GM12878 (cell line): ENCODE measurements around the gene TECR. TPM values are rescaled to one million over a fixed set of nuclear protein-coding genes. Genes with fewer than 3 reads are reported as not detected.

Experiments used
- ATAC-seq: fragments of 200-7000 bp; cut with Tn5 transposase; 3 replicates; pipeline ENCODE4 v1.9.1; 2020; ENCODE audit warnings: mild to moderate bottlenecking, moderate library complexity
- BruUV-seq: library from RNA; stranded (reverse); fragments of 400-500 nt; replicated peaks from 2 replicates; lab custom pipeline; 2021; lab: Mats Ljungman, UMichigan
- CTCF ChIA-PET: fragments of 300-600 bp; sonication (Branson Sonifier 250); formaldehyde crosslinking; extraction: SDS; loops from one replicate; lab custom pipeline; 2021; ENCODE audit warnings: inconsistent platforms; lab: Yijun Ruan, JAX
- POLR2A ChIA-PET: fragments of 350-600 bp; formaldehyde crosslinking; extraction: SDS; loops from one replicate; lab custom pipeline; 2021; ENCODE audit warnings: inconsistent platforms; lab: Charles Lee
- RAD21 ChIA-PET: fragments of 300-600 bp; sonication (Branson Sonifier 250); formaldehyde crosslinking; loops from one replicate; lab custom pipeline; 2023; ENCODE audit warnings: antibody characterized with exemption; ENCODE audit not compliant: unreplicated experiment; lab: Charles Lee
- SMC1A ChIA-PET: fragments of 300-600 bp; sonication (Branson Sonifier 250); formaldehyde crosslinking; loops from one replicate; lab custom pipeline; 2023; ENCODE audit not compliant: unreplicated experiment, uncharacterized antibody; lab: Charles Lee
- DNase-seq: peaks from one replicate; pipeline ENCODE4 v3.0.0-alpha.2; 2011; ENCODE audit warnings: low read depth, low spot score
- FAIRE-seq: peaks from 3 replicates; lab custom pipeline; 2011; peaks lifted over from hg19 to GRCh38; lab: Jason Lieb, UNC
- H2AFZ ChIP-seq: 2 replicates; pipeline ENCODE4 v1.6.0; 2011; ENCODE audit warnings: low read depth, low read length, control low read depth; ENCODE audit not compliant: control insufficient read depth
- H3K27ac ChIP-seq: 2 replicates; pipeline ENCODE4 v1.5.1; 2011; ENCODE audit warnings: control low read depth; ENCODE audit not compliant: control insufficient read depth, insufficient read depth
- H3K27me3 ChIP-seq, 2 experiments: replicated peaks in 1 of 2; 2 replicates each; pipeline versions ENCODE4 v1.6.0 to v1.6.1; 2011; ENCODE audit warnings: low read length in 1 of 2; ENCODE audit not compliant: control insufficient read depth in 2 of 2, insufficient read depth in 2 of 2
- H3K36me3 ChIP-seq, 2 experiments: 2 replicates each; pipeline ENCODE4 v1.5.1; 2011; ENCODE audit warnings: low read length in 1 of 2; ENCODE audit not compliant: control insufficient read depth in 2 of 2, insufficient read depth in 2 of 2
- H3K4me1 ChIP-seq: 2 replicates; pipeline ENCODE4 v1.6.1; 2011; ENCODE audit warnings: mild to moderate bottlenecking, low read length, moderate library complexity, mixed read lengths; ENCODE audit not compliant: control insufficient read depth, insufficient read depth
- H3K4me2 ChIP-seq: 2 replicates; pipeline ENCODE4 v1.6.0; 2011; ENCODE audit warnings: control low read depth; ENCODE audit not compliant: control insufficient read depth, insufficient read depth
- H3K4me3 ChIP-seq: fragments of 200-600 bp; sonication (generic); 2 replicates; pipeline ENCODE4 v1.5.1; 2016
- H3K79me2 ChIP-seq: 2 replicates; pipeline ENCODE4 v1.6.0; 2011; ENCODE audit warnings: low read length; ENCODE audit not compliant: control insufficient read depth, insufficient read depth
- H3K9ac ChIP-seq: 2 replicates; pipeline ENCODE4 v1.8.0; 2011; ENCODE audit warnings: low read length, control low read depth, mixed read lengths; ENCODE audit not compliant: control insufficient read depth, insufficient read depth
- H3K9me3 ChIP-seq: replicated peaks from 3 replicates; pipeline ENCODE4 v1.5.1; 2011; ENCODE audit warnings: mild to moderate bottlenecking, low read length; ENCODE audit not compliant: control insufficient read depth, insufficient read depth
- H4K20me1 ChIP-seq: 2 replicates; pipeline ENCODE4 v1.6.0; 2011; ENCODE audit not compliant: control insufficient read depth, insufficient read depth
- CBX3 ChIP-seq: fragments of 200-600 bp; sonication (generic); IDR thresholded peaks from 2 replicates; pipeline ENCODE4 v1.6.1; 2016; ENCODE audit warnings: low read depth, borderline replicate concordance
- E2F4 ChIP-seq: IDR thresholded peaks from 2 replicates; pipeline ENCODE4 v1.6.1; 2012; ENCODE audit warnings: low read depth, low read length, improper control_type of control experiment
- ETV6 ChIP-seq, 2 experiments: fragments of 450-650 bp in 1 of 2; IDR thresholded peaks in 1 of 2; conservative IDR thresholded peaks in 1 of 2; 2 replicates each; pipeline ENCODE4 v1.6.1; 2014; ENCODE audit warnings: antibody characterized with exemption in 1 of 2, borderline replicate concordance in 1 of 2, low read depth in 1 of 2, mild to moderate bottlenecking in 1 of 2, moderate library complexity in 1 of 2
- FOS ChIP-seq: IDR thresholded peaks from 3 replicates; pipeline ENCODE4 v1.6.1; 2011; ENCODE audit warnings: borderline replicate concordance; ENCODE audit not compliant: insufficient read length; ENCODE audit errors: extremely low read depth
- HCFC1 ChIP-seq: fragments of 150-350 bp; IDR thresholded peaks from 2 replicates; pipeline ENCODE4 v1.6.1; 2014; ENCODE audit warnings: low read length
- IKZF2 ChIP-seq, 2 experiments: fragments of 450-650 bp; IDR thresholded peaks; 2 replicates each; pipeline ENCODE4 v1.6.1; 2017; ENCODE audit warnings: mild to moderate bottlenecking in 2 of 2, moderate library complexity in 2 of 2
- IRF4 ChIP-seq: IDR thresholded peaks from 2 replicates; pipeline ENCODE4 v1.6.1; 2011; ENCODE audit warnings: low read depth, low read length
- IRF5 ChIP-seq: fragments of 450-650 bp; IDR thresholded peaks from 2 replicates; pipeline ENCODE4 v1.6.1; 2017; ENCODE audit warnings: borderline replicate concordance
- JUND ChIP-seq: IDR thresholded peaks from 2 replicates; pipeline ENCODE4 v1.6.1; 2012; ENCODE audit warnings: low read depth, mild to moderate bottlenecking, low read length, improper control_type of control experiment, moderate library complexity
- MYC ChIP-seq: IDR thresholded peaks from 2 replicates; pipeline ENCODE4 v1.6.1; 2011; ENCODE audit warnings: mild to moderate bottlenecking, low read length, moderate library complexity, inconsistent platforms; ENCODE audit not compliant: insufficient read depth, insufficient replicate concordance, insufficient read length, severe bottlenecking
- SUPT20H ChIP-seq: IDR thresholded peaks from 2 replicates; pipeline ENCODE4 v1.6.1; 2011; ENCODE audit warnings: low read depth, mild to moderate bottlenecking, low read length, moderate library complexity, borderline replicate concordance; ENCODE audit not compliant: control insufficient read depth
- TCF7 ChIP-seq: IDR thresholded peaks from 2 replicates; pipeline ENCODE4 v1.6.1; 2014; ENCODE audit warnings: antibody characterized with exemption, borderline replicate concordance
- USF1 ChIP-seq: IDR thresholded peaks from 2 replicates; pipeline ENCODE4 v1.6.1; 2011; ENCODE audit warnings: borderline replicate concordance, low read depth, mild to moderate bottlenecking, moderate library complexity, mixed read lengths, low read length; ENCODE audit not compliant: insufficient read depth; ENCODE audit errors: extremely low read length
- ZNF384 ChIP-seq: IDR thresholded peaks from 2 replicates; pipeline ENCODE4 v1.6.1; 2012; ENCODE audit warnings: low read depth, mild to moderate bottlenecking, low read length, improper control_type of control experiment, borderline replicate concordance
- WGBS: methylation state at CpG from one replicate; pipeline ENCODE4 v1.1.6; 2016; ENCODE audit warnings: low lambda C conversion rate; ENCODE audit not compliant: insufficient replicate concordance, insufficient coverage; ENCODE audit errors: missing lambda C conversion rate; 5-methylcytosine and 5-hydroxymethylcytosine counted together
- in situ Hi-C: fragments of 300-500 bp; cut with MboI; formaldehyde crosslinking; loops from 9 replicates; pipeline ENCODE4 v1.14.3; 2018; ENCODE audit warnings: mixed read lengths
- intact Hi-C: fragments of 100-400 bp; cut with micrococcal nuclease; formaldehyde crosslinking; loops from one replicate; pipeline ENCODE4 v1.14.2; 2022; ENCODE audit not compliant: unreplicated experiment
- polyA plus RNA-seq, 11 experiments: library from polyadenylated mRNA; depleted of rRNA in 4 of 11; unstranded in 6 of 11; stranded (reverse) in 5 of 11; fragments of >200 nt; fragmentation: Nextera tagmentation in 4 of 11; fragmentation: Illumina TruSeq in 1 of 11; extraction: Ambion mirVana in 4 of 11; extraction: Trizol in 1 of 11; gene quantifications; 1 replicate in 1 of 11; 2 replicates in 10 of 11; pipeline versions ENCODE4 v1.2.1 to v1.2.3, GENCODE V29; 2011 to 2016; ENCODE audit warnings: inconsistent platforms in 2 of 11, missing spikeins in 2 of 11, low read depth in 1 of 11
- total RNA-seq, 4 experiments: library from RNA; depleted of rRNA in 3 of 4; stranded (reverse); fragments of >200 nt in 3 of 4; fragmentation: Illumina TruSeq in 1 of 4; extraction: Trizol in 1 of 4; gene quantifications; 2 replicates each; pipeline versions ENCODE4 v1.2.1 to v1.2.3, GENCODE V29; 2013 to 2021

Gene TECR
- total and polyA plus RNA-seq, 10 of the 15 experiments (the other 5 are each of a cell fraction or from before 2014, with no cell fraction given), result 9.6 to 157 (median 64.2) TPM

- Histone ChIP-seq H3K27me3 (no peaks in the 10 kb centered on the region), H4K20me1 (no peaks in the 10 kb centered on the region), H3K9ac (no peak overlapping the region), H3K79me2 (no peaks in the 10 kb centered on the region; the same call in none of the 2 replicates), H2AFZ (no peak overlapping the region), H3K4me1 (peaks cover under 1% of the 10 kb centered on the region; the same call in 1 of the 2 replicates), H3K9me3 (no peaks in the 10 kb centered on the region), H3K27ac (no peak overlapping the region), H3K4me3 (no peak overlapping the region)
- ChIA-PET POLR2A (interaction anchor here (0.7 to 1.4 kb wide), 2 partner anchors 27 to 469 kb away, joined by 4 read pairs; partner anchors contain the start of gene DNAJB1), RAD21 (no interaction called here)
- ATAC-seq, result no peak
- in situ Hi-C loops (no loop called here), intact Hi-C loops (no loop called here)
- no TSS peak for BruUV-seq
- DNase-seq, result no peak
- 97% methylated on average over 21 of the region's 21 CpGs for WGBS
- no peak for FAIRE-seq
- TF ChIP-seq FOS (no peak), SUPT20H (no peak), IRF5 (no peak), HCFC1 (no peak), IKZF2 (IDR thresholded peaks at IDR 0.05) (no peak), E2F4 (no peak), TCF7 (no peak), ZNF384 (no peak), JUND (no peak), CBX3 (no peak), MYC (no peak), ETV6 (conservative IDR thresholded peaks at IDR 0.05 in 1 of 2, IDR thresholded peaks at IDR 0.05 in 1 of 2; ENCODE audit: borderline replicate concordance in 1 of 2, low read depth in 1 of 2) (no peak), IRF4 (no peak), USF1 (no peak)
- TF ChIP-seq, all 136 proteins: peak for 0
- ChIA-PET SMC1A (no interaction called here), CTCF (interaction anchor here (0.6 kb wide), 1 partner anchor 11 kb away, joined by 4 read pairs; no protein-coding TSS in a partner anchor)
- Histone ChIP-seq H3K36me3 (no peaks in the 10 kb centered on the region; a peak in 4 of 4 replicates), H3K4me2 (no peak overlapping the region)
Observed at GRCh38 chr19:14544977-14545715, 15.8 kb downstream of the TECR start.
